ENCODE results near the gene PLCB4.

Gene PLCB4

GRCh38 chr20:9392892-9393857, 324.3 kb downstream of the PLCB4 start:
- H3F3A ChIP-seq (ENCODE audit: low read depth): no peaks in the 10 kb centered on the region
- H3K9me2 ChIP-seq (replicated peaks; ENCODE audit: low read depth, low read length): no peaks in the 10 kb centered on the region
- H2AFZ ChIP-seq (ENCODE audit: low read length): no peak overlapping the region
- no peaks in the 10 kb centered on the region for H3K27me3 ChIP-seq (ENCODE audit: insufficient read depth, low read length, poor library complexity, severe bottlenecking)
- no peaks in the 10 kb centered on the region for H4K20me1 ChIP-seq (ENCODE audit: insufficient read depth, low read length, poor library complexity, severe bottlenecking)
- TF ChIP-seq CTCF (conservative IDR thresholded peaks at IDR 0.05; ENCODE audit: low read length) (peak; percentile 79), EZH2phosphoT487 (IDR thresholded peaks at IDR 0.05; ENCODE audit: borderline replicate concordance) (no peak)
- H3K4me2 ChIP-seq (ENCODE audit: low read depth, low read length, poor library complexity, severe bottlenecking): no peak overlapping the region
- peaks cover 4% of the 10 kb centered on the region for H3K4me1 ChIP-seq (ENCODE audit: insufficient read depth, low read length, poor library complexity, severe bottlenecking)
- peaks cover 8% of the 10 kb centered on the region; the same call in 1 of the 2 replicates for H3K36me3 ChIP-seq (ENCODE audit: insufficient read depth, low read length)
- no peak overlapping the region for H3K9ac ChIP-seq (ENCODE audit: low read depth, low read length, poor library complexity, severe bottlenecking)
- H3K79me2 ChIP-seq (ENCODE audit: insufficient read depth, low read length): no peaks in the 10 kb centered on the region
- H3K9me3 ChIP-seq (ENCODE audit: insufficient read depth, low read depth, low read length): no peaks in the 10 kb centered on the region
- H3K4me3 ChIP-seq (ENCODE audit: low read length, poor library complexity, severe bottlenecking): no peak overlapping the region

DNA sequence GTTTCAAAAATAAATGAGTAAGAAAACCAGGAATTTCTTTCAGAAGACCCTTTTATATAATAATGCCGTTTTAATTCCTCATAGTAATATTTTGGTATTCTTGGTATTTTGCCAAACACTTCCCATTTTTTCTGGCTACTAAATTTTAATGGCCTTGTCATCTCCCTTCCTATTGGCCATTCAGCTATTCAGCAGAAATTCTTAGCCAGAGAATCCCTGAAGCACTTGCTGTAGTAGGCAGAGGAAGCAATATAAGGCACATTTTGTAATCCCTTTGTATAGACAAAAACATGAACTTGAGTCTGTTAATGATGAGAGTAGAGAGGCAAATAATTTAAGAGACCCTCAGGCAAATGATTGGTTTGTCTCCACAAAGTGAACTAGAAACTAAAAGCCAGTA, 327.1 kb downstream of the PLCB4 start:
- TF ChIP-seq CTCF (conservative IDR thresholded peaks at IDR 0.05; ENCODE audit: low read length) (no peak), EZH2phosphoT487 (IDR thresholded peaks at IDR 0.05; ENCODE audit: borderline replicate concordance) (no peak)
- Histone ChIP-seq H3K4me3 (ENCODE audit: low read length, poor library complexity, severe bottlenecking) (no peak overlapping the region), H3K27me3 (ENCODE audit: insufficient read depth, low read length, poor library complexity, severe bottlenecking) (no peaks in the 10 kb centered on the region), H3K9me2 (replicated peaks; ENCODE audit: low read depth, low read length) (no peaks in the 10 kb centered on the region), H3K9ac (ENCODE audit: low read depth, low read length, poor library complexity, severe bottlenecking) (no peak overlapping the region), H2AFZ (ENCODE audit: low read length) (no peak overlapping the region), H3K9me3 (ENCODE audit: insufficient read depth, low read depth, low read length) (no peaks in the 10 kb centered on the region), H4K20me1 (ENCODE audit: insufficient read depth, low read length, poor library complexity, severe bottlenecking) (no peaks in the 10 kb centered on the region), H3K4me1 (ENCODE audit: insufficient read depth, low read length, poor library complexity, severe bottlenecking) (peaks cover 4% of the 10 kb centered on the region), H3K79me2 (ENCODE audit: insufficient read depth, low read length) (no peaks in the 10 kb centered on the region), H3K36me3 (ENCODE audit: insufficient read depth, low read length) (peaks cover 6% of the 10 kb centered on the region; the same call in 1 of the 2 replicates), H3K4me2 (ENCODE audit: low read depth, low read length, poor library complexity, severe bottlenecking) (no peak overlapping the region), H3F3A (ENCODE audit: low read depth) (no peaks in the 10 kb centered on the region)

GRCh38 chr20:9397928-9398327, 329.0 kb downstream of the PLCB4 start:
- Histone ChIP-seq H3K4me2 (ENCODE audit: low read depth, low read length, poor library complexity, severe bottlenecking) (no peak overlapping the region), H2AFZ (ENCODE audit: low read length) (no peak overlapping the region), H3K79me2 (ENCODE audit: insufficient read depth, low read length) (no peaks in the 10 kb centered on the region), H3K9me2 (replicated peaks; ENCODE audit: low read depth, low read length) (no peaks in the 10 kb centered on the region), H3K4me3 (ENCODE audit: low read length, poor library complexity, severe bottlenecking) (no peak overlapping the region), H3K4me1 (ENCODE audit: insufficient read depth, low read length, poor library complexity, severe bottlenecking) (peaks cover 4% of the 10 kb centered on the region), H3K27me3 (ENCODE audit: insufficient read depth, low read length, poor library complexity, severe bottlenecking) (no peaks in the 10 kb centered on the region), H3K36me3 (ENCODE audit: insufficient read depth, low read length) (peaks cover 21% of the 10 kb centered on the region; the same call in 1 of the 2 replicates), H3F3A (ENCODE audit: low read depth) (no peaks in the 10 kb centered on the region), H3K9ac (ENCODE audit: low read depth, low read length, poor library complexity, severe bottlenecking) (no peak overlapping the region), H4K20me1 (ENCODE audit: insufficient read depth, low read length, poor library complexity, severe bottlenecking) (no peaks in the 10 kb centered on the region), H3K9me3 (ENCODE audit: insufficient read depth, low read depth, low read length) (no peaks in the 10 kb centered on the region)
- no peak for TF ChIP-seq CTCF (conservative IDR thresholded peaks at IDR 0.05; ENCODE audit: low read length)
